HG03575 (cell line): ENCODE results near the gene RAC3.

Source experiments
- ATAC-seq: cut with Tn5 transposase; IDR thresholded peaks from one replicate; pipeline ENCODE4 v1.9.1; 2021; ENCODE audit not compliant: unreplicated experiment, insufficient number of reproducible peaks, low FRiP score; ENCODE audit errors: extremely low read depth

The RAC3 gene

DNA sequence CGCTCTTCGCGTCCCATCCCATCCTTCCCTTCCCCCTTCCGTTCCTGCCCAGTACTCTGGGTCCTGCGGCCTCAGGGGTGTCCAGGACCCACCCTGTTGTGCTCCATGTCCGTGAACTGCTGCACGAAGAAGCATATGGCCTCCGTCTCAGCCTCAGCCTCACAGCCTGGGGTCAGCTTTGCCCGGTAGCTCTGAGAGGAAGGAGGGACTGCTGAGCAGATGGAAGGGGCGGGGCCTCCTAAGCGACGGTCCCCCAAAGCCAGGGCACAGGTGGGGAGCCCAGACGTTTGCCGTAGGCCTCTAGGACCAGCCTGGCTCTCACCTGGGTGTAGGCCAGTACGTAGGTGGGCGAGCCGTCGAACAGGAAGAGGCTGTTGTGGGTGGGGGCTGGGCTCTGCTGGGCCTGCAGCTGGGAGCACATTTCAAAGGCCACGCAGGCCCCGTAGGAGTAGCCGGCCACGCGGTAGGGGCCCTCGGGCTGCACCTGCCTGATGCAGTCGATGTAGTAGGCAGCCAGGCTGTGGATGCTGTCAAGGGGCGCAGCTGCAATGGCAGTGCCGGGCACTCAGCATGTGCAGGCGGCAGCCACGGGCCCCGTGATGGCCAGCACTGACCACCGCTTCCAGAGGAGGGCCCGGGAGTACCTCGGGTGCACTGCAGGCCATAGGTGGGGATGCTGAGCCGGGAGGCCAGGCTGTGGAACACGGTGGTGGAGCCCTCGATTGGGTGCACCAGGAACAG lies 48.7 kb downstream of the RAC3 start:
- ATAC-seq, result no peak

DNA sequence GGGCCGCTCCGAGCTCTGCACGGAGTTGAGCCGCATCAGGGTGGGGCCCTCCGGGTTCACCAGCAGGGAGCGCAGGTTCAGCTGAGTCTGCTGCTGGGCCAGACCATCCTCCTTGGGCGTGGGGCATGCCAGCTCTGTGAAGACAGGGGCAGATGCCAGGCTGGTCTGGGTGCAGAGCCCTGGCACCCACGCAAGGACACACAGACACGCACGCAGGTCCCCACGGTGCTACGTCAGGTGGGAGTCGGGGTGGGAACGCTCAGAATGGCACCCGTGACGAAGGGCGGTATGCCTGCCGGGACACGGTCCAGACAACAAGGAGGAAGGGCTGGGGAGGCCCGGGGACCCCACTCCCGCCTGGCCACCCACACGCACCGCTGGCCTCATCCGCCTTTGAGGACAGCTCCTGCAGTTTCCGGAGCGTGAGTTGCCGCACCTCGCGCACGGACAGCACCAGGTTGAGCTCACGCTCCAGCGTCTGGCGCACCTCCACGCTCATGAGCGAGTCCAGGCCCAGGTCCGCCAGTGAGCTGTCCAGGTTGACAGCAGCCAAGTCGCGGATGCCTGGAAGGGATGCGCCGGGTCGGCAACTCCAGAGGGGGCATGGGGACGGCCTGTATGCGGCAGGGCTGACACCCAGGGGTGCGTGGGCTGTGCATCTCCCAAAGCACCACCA lies 49.4 kb downstream of the RAC3 start:
- ATAC-seq, result no peak

DNA sequence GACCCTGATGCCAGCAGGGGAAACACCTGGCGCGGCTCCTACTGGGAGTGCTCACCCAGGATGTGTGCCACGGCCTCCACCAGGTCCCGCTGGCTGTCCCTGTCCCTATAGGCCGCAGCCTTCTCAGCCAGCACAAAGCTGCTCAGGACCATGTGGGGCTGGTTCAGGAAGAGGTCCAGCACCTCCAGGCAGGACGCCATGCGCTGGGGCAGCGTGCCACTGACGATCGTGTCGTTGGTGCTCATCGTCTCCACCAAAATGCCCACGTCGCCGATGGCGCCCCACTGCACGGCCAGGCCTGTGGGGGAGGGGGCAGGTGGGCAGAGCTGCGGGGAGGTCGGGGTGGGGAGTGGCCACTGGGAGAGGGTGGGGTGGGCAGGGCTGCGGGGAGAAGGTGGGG lies 50.1 kb downstream of the RAC3 start:
- no peak for ATAC-seq

DNA sequence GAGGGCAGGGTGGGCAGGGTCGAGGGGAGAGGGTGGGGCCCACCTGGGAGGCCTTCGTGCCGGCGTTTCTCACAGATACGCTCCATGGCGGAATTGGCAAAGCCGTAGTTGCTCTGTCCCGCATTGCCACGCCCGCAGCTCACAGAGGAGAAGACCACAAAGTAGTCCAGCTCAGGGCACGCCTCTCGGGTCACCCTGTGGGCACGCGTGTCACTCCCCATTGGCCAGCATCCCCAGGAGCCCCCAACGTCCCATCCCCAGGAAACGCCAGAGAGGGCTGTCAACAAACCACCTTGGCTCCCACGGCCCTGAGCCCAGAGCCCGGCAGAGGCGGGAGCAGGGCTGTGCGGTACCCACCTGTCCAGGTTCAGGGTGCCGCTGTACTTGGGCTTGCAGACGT lies 50.5 kb downstream of the RAC3 start:
- no peak for ATAC-seq

DNA sequence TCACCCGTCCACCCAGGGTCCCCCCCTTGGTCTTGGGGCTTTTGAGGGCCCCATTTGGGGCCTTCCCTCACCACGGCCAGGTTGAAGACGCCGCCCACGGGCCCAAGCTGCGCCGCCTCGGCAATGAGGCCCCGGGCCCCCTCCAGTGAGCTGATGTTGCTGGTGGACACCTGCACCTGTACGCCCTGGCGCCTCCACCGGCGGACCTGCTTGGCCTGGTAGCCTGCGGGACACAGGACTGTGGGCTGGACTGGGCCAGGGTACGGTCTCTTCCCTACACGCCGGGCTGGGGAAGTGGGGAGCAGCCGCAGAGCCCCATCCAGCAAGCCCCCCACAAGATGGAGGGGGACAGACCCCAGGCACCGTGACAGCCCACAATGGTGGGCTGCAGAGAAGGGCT lies 51.0 kb downstream of the RAC3 start:
- no peak for ATAC-seq

DNA sequence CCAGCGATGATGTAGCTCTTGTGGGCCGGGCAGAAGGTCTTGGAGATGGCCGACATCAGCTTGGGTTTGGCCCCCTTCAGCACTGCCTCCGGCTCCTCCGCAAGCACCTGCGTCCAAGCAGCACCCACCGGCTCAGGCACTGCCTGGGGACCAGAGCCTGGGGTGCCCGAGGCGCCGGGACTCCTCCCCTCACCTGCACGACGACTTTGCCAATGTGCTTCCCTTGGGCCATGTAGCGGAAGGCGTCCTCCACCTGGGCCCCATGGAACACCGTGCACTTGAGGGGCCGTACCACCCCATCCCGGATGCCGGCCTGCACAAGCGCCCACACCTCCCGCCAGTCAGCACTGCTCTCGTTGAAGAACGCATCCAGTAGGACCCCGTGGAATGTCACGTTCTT lies 51.5 kb downstream of the RAC3 start:
- no peak for ATAC-seq
